ENCODE data around the gene ZSCAN25.
"Not testable (repeated sequence)": the region's sequence is repeated elsewhere in the genome, so short reads cannot be mapped to it uniquely, and the experiment has no call there.

Gene ZSCAN25

GRCh38 chr7:99652671-99653070 lies 35.9 kb downstream of the ZSCAN25 start:
- Mint-ChIP-seq H3K27me3 (no peaks in the 10 kb centered on the region), H3K4me3 (no peak overlapping the region), H3K9me3 (peaks cover 0 to 10% of the 10 kb centered on the region in 2 donors), H3K27ac (no peak overlapping the region), H3K4me1 (peaks cover 19% of the 10 kb centered on the region)
- ATAC-seq (no peak), DNase-seq (no peak)

GRCh38 chr7:99653269-99653668 lies 36.5 kb downstream of the ZSCAN25 start:
- H3K4me1 Mint-ChIP-seq: peaks cover 15% of the 10 kb centered on the region
- not testable (repeated sequence) for ATAC-seq

GRCh38 chr7:99653754-99654153 lies 37.0 kb downstream of the ZSCAN25 start:
- H3K9me3 Mint-ChIP-seq: peaks cover 3 to 13% of the 10 kb centered on the region in 2 donors
- no peak overlapping the region for H3K4me3 Mint-ChIP-seq
- H3K27ac Mint-ChIP-seq: no peak overlapping the region

More at GRCh38 chr7:99653269-99653668, 36.5 kb downstream of the ZSCAN25 start:
- H3K27me3 Mint-ChIP-seq, DNase-seq, H3K27ac Mint-ChIP-seq, H3K4me3 Mint-ChIP-seq: not testable (repeated sequence)
- peaks cover 0 to 13% of the 10 kb centered on the region in 2 donors for H3K9me3 Mint-ChIP-seq

GRCh38 chr7:99654626-99655025 lies 37.9 kb downstream of the ZSCAN25 start:
- not testable (repeated sequence) for H3K4me3 Mint-ChIP-seq, H3K4me1 Mint-ChIP-seq, DNase-seq, H3K27me3 Mint-ChIP-seq, H3K27ac Mint-ChIP-seq, ATAC-seq
- peaks cover 4 to 13% of the 10 kb centered on the region in 2 donors for H3K9me3 Mint-ChIP-seq

More at GRCh38 chr7:99653754-99654153, 37.0 kb downstream of the ZSCAN25 start:
- peaks cover 11% of the 10 kb centered on the region for H3K4me1 Mint-ChIP-seq
- ATAC-seq: no peak
- no peak for DNase-seq
- H3K27me3 Mint-ChIP-seq: no peaks in the 10 kb centered on the region

- not testable (repeated sequence) for H3K27me3 Mint-ChIP-seq, H3K27ac Mint-ChIP-seq, DNase-seq, H3K4me1 Mint-ChIP-seq, ATAC-seq, H3K4me3 Mint-ChIP-seq
- H3K9me3 Mint-ChIP-seq: peaks cover 4 to 20% of the 10 kb centered on the region in 2 donors
These were observed 41.1 kb downstream of the ZSCAN25 start for GRCh38 chr7:99657879-99658278.

- Mint-ChIP-seq H3K4me3 (no peak overlapping the region), H3K27me3 (no peaks in the 10 kb centered on the region), H3K9me3 (peaks cover under 1 to 5% of the 10 kb centered on the region in 2 donors), H3K27ac (no peak overlapping the region), H3K4me1 (peaks cover 18% of the 10 kb centered on the region)
- DNase-seq: peak in 1 of 2 donors; percentile 13
- ATAC-seq: peak; percentile 87
These were observed 48.7 kb downstream of the ZSCAN25 start for GRCh38 chr7:99665312-99666012.

GRCh38 chr7:99666013-99666395 lies 49.3 kb downstream of the ZSCAN25 start:
- no peaks in the 10 kb centered on the region for H3K27me3 Mint-ChIP-seq
- H3K4me1 Mint-ChIP-seq: peaks cover 18% of the 10 kb centered on the region

GRCh38 chr7:99667179-99667578 lies 50.4 kb downstream of the ZSCAN25 start:
- Mint-ChIP-seq H3K4me3 (no peak overlapping the region), H3K27me3 (no peaks in the 10 kb centered on the region), H3K4me1 (peaks cover 18% of the 10 kb centered on the region), H3K9me3 (peaks cover 0 to 5% of the 10 kb centered on the region in 2 donors), H3K27ac (no peak overlapping the region)
- no peak for DNase-seq
- ATAC-seq: no peak

More at GRCh38 chr7:99666013-99666395, 49.3 kb downstream of the ZSCAN25 start:
- Mint-ChIP-seq H3K9me3 (peaks cover 0 to 5% of the 10 kb centered on the region in 2 donors), H3K4me3 (no peak overlapping the region), H3K27ac (no peak overlapping the region)
- DNase-seq: no peak
- ATAC-seq: no peak

GRCh38 chr7:99668541-99668940 lies 51.8 kb downstream of the ZSCAN25 start:
- peaks cover 18% of the 10 kb centered on the region for H3K4me1 Mint-ChIP-seq
- no peak overlapping the region for H3K27ac Mint-ChIP-seq
- ATAC-seq: no peak
- no peak overlapping the region for H3K4me3 Mint-ChIP-seq
- DNase-seq: no peak
- H3K9me3 Mint-ChIP-seq: peaks cover 0 to 4% of the 10 kb centered on the region in 2 donors
- no peaks in the 10 kb centered on the region for H3K27me3 Mint-ChIP-seq

GRCh38 chr7:99669782-99670181 lies 53.0 kb downstream of the ZSCAN25 start:
- no peak for DNase-seq

GRCh38 chr7:99672573-99672972 lies 55.8 kb downstream of the ZSCAN25 start:
- Mint-ChIP-seq H3K4me3 (no peak overlapping the region), H3K4me1 (peaks cover 31% of the 10 kb centered on the region), H3K27me3 (no peaks in the 10 kb centered on the region), H3K9me3 (no peaks in the 10 kb centered on the region), H3K27ac (no peak overlapping the region)
- ATAC-seq (no peak), DNase-seq (no peak)

More at GRCh38 chr7:99669782-99670181, 53.0 kb downstream of the ZSCAN25 start:
- no peak for ATAC-seq
- H3K27ac Mint-ChIP-seq: no peak overlapping the region
- H3K27me3 Mint-ChIP-seq: no peaks in the 10 kb centered on the region
- H3K4me1 Mint-ChIP-seq: peaks cover 29% of the 10 kb centered on the region
- no peaks in the 10 kb centered on the region for H3K9me3 Mint-ChIP-seq
- no peak overlapping the region for H3K4me3 Mint-ChIP-seq

- peak overlapping the region; percentile 86 to 95 for H3K27ac Mint-ChIP-seq
- H3K4me1 Mint-ChIP-seq: peaks cover 38% of the 10 kb centered on the region
- H3K27me3 Mint-ChIP-seq: no peaks in the 10 kb centered on the region
- DNase-seq: no peak
- peak; percentile 63 for ATAC-seq
- no peaks in the 10 kb centered on the region for H3K9me3 Mint-ChIP-seq
- H3K4me3 Mint-ChIP-seq: peak overlapping the region in 1 of 2 donors; percentile 31
These were observed 58.4 kb downstream of the ZSCAN25 start for GRCh38 chr7:99674995-99675742.

GRCh38 chr7:99677013-99677647 lies 60.4 kb downstream of the ZSCAN25 start:
- no peak overlapping the region for H3K27ac Mint-ChIP-seq
- no peak for DNase-seq
- ATAC-seq: no peak
- no peaks in the 10 kb centered on the region for H3K27me3 Mint-ChIP-seq
- peaks cover 0 to 3% of the 10 kb centered on the region in 2 donors for H3K9me3 Mint-ChIP-seq
- H3K4me1 Mint-ChIP-seq: peaks cover 38% of the 10 kb centered on the region
- H3K4me3 Mint-ChIP-seq: no peak overlapping the region

GRCh38 chr7:99677648-99678045 lies 60.9 kb downstream of the ZSCAN25 start:
- Mint-ChIP-seq H3K27ac (no peak overlapping the region), H3K27me3 (no peaks in the 10 kb centered on the region), H3K4me3 (no peak overlapping the region), H3K9me3 (peaks cover 0 to 7% of the 10 kb centered on the region in 2 donors), H3K4me1 (peaks cover 38% of the 10 kb centered on the region)
- ATAC-seq: no peak
- no peak for DNase-seq

GRCh38 chr7:99679032-99679399 lies 62.3 kb downstream of the ZSCAN25 start:
- ATAC-seq: no peak
- H3K27ac Mint-ChIP-seq: no peak overlapping the region
- peaks cover 35% of the 10 kb centered on the region for H3K4me1 Mint-ChIP-seq

More at GRCh38 chr7:99679032-99679399, 62.3 kb downstream of the ZSCAN25 start:
- no peak overlapping the region for H3K4me3 Mint-ChIP-seq
- peaks cover 0 to 7% of the 10 kb centered on the region in 2 donors for H3K9me3 Mint-ChIP-seq
- no peak for DNase-seq
- H3K27me3 Mint-ChIP-seq: no peaks in the 10 kb centered on the region

Measured in stimulated activated naive CD8-positive, alpha-beta T cell treated with anti-CD3 and anti-CD28 coated beads, Interleukin-15, amount 100 ng/mL, for 72 hours (primary cell).